NCI-H2227 (cell line): ENCODE results near the gene ATOSB.
A peak's percentile ranks its signal among the peaks of the same experiment; 100 is the strongest.
"Not testable (repeated sequence)": the region's sequence is repeated elsewhere in the genome, so short reads cannot be mapped to it uniquely, and the experiment has no call there.

ENCODE experiments used
- DNase-seq: peaks from one replicate; lab custom pipeline; 2025; ENCODE audit not compliant: unreplicated experiment; lab: John Stamatoyannopoulos, UW

Gene ATOSB

GRCh38 chr9:35115680-35116538, at the start of gene ATOSB:
Gene ATOSB (minus strand): TSS chr9:35115862. CDS start chr9:35108274, 7,588 bp downstream.
- DNase-seq = peak; percentile 99

GRCh38 chr9:35164711-35165110, 49.0 kb upstream of the ATOSB start:
- DNase-seq = no peak

- no peak for DNase-seq
Observed at GRCh38 chr9:35163413-35163812, 47.8 kb upstream of the ATOSB start.

GRCh38 chr9:35162605-35163315, 47.1 kb upstream of the ATOSB start:
- DNase-seq = no peak

GRCh38 chr9:35161713-35162604, 46.3 kb upstream of the ATOSB start, which contains the start of gene UNC13B:
Gene UNC13B (plus strand): TSS chr9:35162009. CDS start chr9:35162284, 275 bp downstream.
- peak; percentile 92 for DNase-seq

- no peak for DNase-seq
Observed at GRCh38 chr9:35158501-35159280, 43.0 kb upstream of the ATOSB start.

GRCh38 chr9:35157836-35158235, 42.2 kb upstream of the ATOSB start:
- not testable (repeated sequence) for DNase-seq

GRCh38 chr9:35156781-35157180, 41.1 kb upstream of the ATOSB start:
- no peak for DNase-seq

- no peak for DNase-seq
Observed at GRCh38 chr9:35152926-35153325, 37.3 kb upstream of the ATOSB start.

- not testable (repeated sequence) for DNase-seq
Observed at GRCh38 chr9:35147941-35148563, 32.4 kb upstream of the ATOSB start.

- DNase-seq = no peak
Observed at GRCh38 chr9:35142037-35142436, 26.4 kb upstream of the ATOSB start.

- no peak for DNase-seq
Observed at GRCh38 chr9:35140093-35140492, 24.4 kb upstream of the ATOSB start.

GRCh38 chr9:35136866-35137265, 21.2 kb upstream of the ATOSB start:
- no peak for DNase-seq

GRCh38 chr9:35135988-35136387, 20.3 kb upstream of the ATOSB start:
- no peak for DNase-seq

- DNase-seq = no peak
Observed at GRCh38 chr9:35134920-35135319, 19.3 kb upstream of the ATOSB start.

- DNase-seq = peak; percentile 90
Observed at GRCh38 chr9:35116898-35117551, 1.4 kb upstream of the ATOSB start.

GRCh38 chr9:35116539-35116897, 856 bp upstream of the ATOSB start:
- no peak for DNase-seq

GRCh38 chr9:35114840-35115628, 628 bp downstream of the ATOSB start:
- no peak for DNase-seq
